ENCODE measurements around the gene ADGRD1.

ADGRD1 gene

DNA sequence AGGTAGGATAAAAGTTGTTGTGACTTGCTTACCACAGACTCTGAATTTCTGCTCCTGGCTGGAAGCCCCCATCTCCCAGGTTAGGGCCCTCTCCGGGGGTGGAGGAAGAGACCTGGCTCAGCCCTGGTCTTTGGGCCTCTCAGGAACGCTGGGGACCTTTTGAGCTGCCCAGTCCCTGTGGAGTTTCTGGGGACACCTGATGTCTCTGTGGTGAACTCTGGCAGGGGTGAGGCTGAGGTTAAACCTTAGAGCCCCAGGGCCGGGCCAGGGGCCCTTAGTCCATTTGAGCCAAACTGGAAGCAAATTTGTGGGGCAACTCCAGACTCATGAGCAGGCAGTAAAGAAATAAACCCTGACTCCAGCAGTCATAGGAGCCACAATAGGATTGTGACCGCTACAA lies 112.1 kb downstream of the ADGRD1 start:
- Histone ChIP-seq H3K4me3 (replicated peaks; ENCODE audit: insufficient read depth, low read length) (no peak overlapping the region), H3K27me3 (ENCODE audit: insufficient read depth, poor library complexity, severe bottlenecking) (peaks cover 2% of the 10 kb centered on the region), H3K27ac (replicated peaks) (no peak overlapping the region)
- DNase-seq (ENCODE audit: low read depth in 1 of 2, low spot score in 1 of 2): no peak
- TF ChIP-seq GABPA (IDR thresholded peaks at IDR 0.05; ENCODE audit: low read depth) (no peak), POLR2AphosphoS5 (IDR thresholded peaks at IDR 0.05; ENCODE audit: low read depth) (no peak), SPI1 (IDR thresholded peaks at IDR 0.05; ENCODE audit: borderline replicate concordance, low read depth) (no peak)
- TF ChIP-seq, protein P1, sequence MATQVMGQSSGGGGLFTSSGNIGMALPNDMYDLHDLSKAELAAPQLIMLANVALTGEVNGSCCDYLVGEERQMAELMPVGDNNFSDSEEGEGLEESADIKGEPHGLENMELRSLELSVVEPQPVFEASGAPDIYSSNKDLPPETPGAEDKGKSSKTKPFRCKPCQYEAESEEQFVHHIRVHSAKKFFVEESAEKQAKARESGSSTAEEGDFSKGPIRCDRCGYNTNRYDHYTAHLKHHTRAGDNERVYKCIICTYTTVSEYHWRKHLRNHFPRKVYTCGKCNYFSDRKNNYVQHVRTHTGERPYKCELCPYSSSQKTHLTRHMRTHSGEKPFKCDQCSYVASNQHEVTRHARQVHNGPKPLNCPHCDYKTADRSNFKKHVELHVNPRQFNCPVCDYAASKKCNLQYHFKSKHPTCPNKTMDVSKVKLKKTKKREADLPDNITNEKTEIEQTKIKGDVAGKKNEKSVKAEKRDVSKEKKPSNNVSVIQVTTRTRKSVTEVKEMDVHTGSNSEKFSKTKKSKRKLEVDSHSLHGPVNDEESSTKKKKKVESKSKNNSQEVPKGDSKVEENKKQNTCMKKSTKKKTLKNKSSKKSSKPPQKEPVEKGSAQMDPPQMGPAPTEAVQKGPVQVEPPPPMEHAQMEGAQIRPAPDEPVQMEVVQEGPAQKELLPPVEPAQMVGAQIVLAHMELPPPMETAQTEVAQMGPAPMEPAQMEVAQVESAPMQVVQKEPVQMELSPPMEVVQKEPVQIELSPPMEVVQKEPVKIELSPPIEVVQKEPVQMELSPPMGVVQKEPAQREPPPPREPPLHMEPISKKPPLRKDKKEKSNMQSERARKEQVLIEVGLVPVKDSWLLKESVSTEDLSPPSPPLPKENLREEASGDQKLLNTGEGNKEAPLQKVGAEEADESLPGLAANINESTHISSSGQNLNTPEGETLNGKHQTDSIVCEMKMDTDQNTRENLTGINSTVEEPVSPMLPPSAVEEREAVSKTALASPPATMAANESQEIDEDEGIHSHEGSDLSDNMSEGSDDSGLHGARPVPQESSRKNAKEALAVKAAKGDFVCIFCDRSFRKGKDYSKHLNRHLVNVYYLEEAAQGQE (IDR thresholded peaks at IDR 0.05; ENCODE audit: insufficient replicate concordance, low read depth): no peak
- TF ChIP-seq, protein P2, sequence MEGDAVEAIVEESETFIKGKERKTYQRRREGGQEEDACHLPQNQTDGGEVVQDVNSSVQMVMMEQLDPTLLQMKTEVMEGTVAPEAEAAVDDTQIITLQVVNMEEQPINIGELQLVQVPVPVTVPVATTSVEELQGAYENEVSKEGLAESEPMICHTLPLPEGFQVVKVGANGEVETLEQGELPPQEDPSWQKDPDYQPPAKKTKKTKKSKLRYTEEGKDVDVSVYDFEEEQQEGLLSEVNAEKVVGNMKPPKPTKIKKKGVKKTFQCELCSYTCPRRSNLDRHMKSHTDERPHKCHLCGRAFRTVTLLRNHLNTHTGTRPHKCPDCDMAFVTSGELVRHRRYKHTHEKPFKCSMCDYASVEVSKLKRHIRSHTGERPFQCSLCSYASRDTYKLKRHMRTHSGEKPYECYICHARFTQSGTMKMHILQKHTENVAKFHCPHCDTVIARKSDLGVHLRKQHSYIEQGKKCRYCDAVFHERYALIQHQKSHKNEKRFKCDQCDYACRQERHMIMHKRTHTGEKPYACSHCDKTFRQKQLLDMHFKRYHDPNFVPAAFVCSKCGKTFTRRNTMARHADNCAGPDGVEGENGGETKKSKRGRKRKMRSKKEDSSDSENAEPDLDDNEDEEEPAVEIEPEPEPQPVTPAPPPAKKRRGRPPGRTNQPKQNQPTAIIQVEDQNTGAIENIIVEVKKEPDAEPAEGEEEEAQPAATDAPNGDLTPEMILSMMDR (IDR thresholded peaks at IDR 0.05; ENCODE audit: insufficient read depth, low read length): no peak

DNA sequence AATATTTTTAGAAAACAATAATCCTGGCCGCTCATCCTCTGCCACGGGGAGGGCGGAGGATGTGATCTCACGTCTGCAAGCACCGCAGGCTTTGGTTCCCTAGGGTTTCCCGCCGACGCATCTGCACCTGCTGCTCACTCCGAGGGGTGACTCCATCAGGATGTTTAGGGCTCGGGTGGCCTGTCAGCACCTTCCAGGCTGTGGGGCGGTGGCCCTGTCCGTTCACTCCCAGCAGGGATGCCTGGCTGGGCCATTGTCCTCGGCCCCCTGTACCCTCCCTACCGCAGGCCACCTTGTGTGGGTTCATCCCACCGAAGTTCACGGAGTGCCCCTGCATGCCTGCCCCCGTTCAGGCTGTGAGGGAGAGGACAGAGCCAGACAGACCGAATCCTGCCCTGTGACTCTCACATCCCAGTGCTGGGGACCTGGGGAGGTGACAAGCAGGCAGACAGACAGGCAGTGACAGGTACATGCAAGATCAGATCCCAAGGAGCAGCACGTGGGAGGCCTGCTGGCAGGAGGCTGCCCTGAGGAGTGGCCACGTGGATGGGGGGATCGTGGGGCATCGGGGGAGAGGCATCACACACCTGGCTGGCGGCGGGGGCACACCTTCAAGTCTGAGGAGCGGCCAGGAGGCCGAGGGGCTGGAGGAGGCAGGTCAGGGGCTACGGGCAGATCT lies 112.6 kb downstream of the ADGRD1 start:
- DNase-seq (ENCODE audit: low read depth in 1 of 2, low spot score in 1 of 2): no peak
- H3K27ac ChIP-seq (replicated peaks): no peak overlapping the region
- TF ChIP-seq, protein P1 (IDR thresholded peaks at IDR 0.05; ENCODE audit: insufficient replicate concordance, low read depth): no peak
- TF ChIP-seq GABPA (IDR thresholded peaks at IDR 0.05; ENCODE audit: low read depth): no peak
- no peak for TF ChIP-seq POLR2AphosphoS5 (IDR thresholded peaks at IDR 0.05; ENCODE audit: low read depth)
- TF ChIP-seq SPI1 (IDR thresholded peaks at IDR 0.05; ENCODE audit: borderline replicate concordance, low read depth): no peak
- TF ChIP-seq, protein P2 (IDR thresholded peaks at IDR 0.05; ENCODE audit: insufficient read depth, low read length): no peak

DNA sequence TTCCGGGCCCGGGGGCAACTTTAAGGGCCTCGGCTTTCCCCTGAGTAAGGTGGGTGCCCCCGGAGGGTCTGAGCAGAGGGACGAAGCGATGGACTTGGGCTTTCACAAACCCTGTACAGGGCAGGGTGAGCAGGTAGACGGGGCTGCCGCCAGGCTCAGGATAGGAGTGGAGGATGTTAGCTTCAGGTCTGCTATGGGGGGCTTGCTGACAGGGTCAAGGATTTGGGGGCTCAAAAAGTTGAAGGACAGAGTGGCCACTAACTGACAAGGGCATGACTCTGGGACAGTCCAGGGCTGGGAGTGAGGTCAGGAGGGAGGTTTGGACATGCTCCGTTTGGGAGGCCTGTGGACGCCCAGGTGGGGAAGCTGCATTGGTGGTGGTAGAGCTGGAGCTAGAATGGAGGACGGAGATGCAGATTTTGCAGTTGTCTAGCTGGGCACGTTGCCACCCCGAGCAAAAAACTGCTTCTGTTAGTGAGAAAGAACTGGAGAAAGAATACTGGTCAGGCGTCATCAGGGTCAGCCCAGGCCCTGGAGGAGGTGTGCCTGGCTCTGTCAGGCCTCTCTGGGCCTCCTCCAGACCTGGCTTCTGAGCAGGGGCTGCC lies 113.3 kb downstream of the ADGRD1 start:
- TF ChIP-seq POLR2AphosphoS5 (IDR thresholded peaks at IDR 0.05; ENCODE audit: low read depth) (no peak), GABPA (IDR thresholded peaks at IDR 0.05; ENCODE audit: low read depth) (no peak), SPI1 (IDR thresholded peaks at IDR 0.05; ENCODE audit: borderline replicate concordance, low read depth) (no peak)
- TF ChIP-seq, protein P2 (IDR thresholded peaks at IDR 0.05; ENCODE audit: insufficient read depth, low read length): no peak
- TF ChIP-seq, protein P1 (IDR thresholded peaks at IDR 0.05; ENCODE audit: insufficient replicate concordance, low read depth): no peak
- no peak for DNase-seq (ENCODE audit: low read depth in 1 of 2, low spot score in 1 of 2)
- Histone ChIP-seq H3K4me3 (replicated peaks; ENCODE audit: insufficient read depth, low read length) (no peak overlapping the region), H3K27ac (replicated peaks) (no peak overlapping the region), H3K27me3 (ENCODE audit: insufficient read depth, poor library complexity, severe bottlenecking) (peaks cover 2% of the 10 kb centered on the region)

More for the DNA sequence above, 112.6 kb downstream of the ADGRD1 start:
- no peak overlapping the region for H3K4me3 ChIP-seq (replicated peaks; ENCODE audit: insufficient read depth, low read length)
- peaks cover 2% of the 10 kb centered on the region for H3K27me3 ChIP-seq (ENCODE audit: insufficient read depth, poor library complexity, severe bottlenecking)
